GM18870 (cell line): ENCODE measurements around the gene FRMD4A.

Experiments used
- ATAC-seq: cut with Tn5 transposase; IDR thresholded peaks from one replicate; pipeline ENCODE4 v1.9.1; 2021; ENCODE audit warnings: moderate library complexity; ENCODE audit not compliant: unreplicated experiment

The FRMD4A gene

GRCh38 chr10:13695588-13695987 lies 635.1 kb downstream of the FRMD4A start:
- ATAC-seq = no peak

- ATAC-seq = no peak
Measured at GRCh38 chr10:13693783-13694700, 636.7 kb downstream of the FRMD4A start.

- ATAC-seq = peak; percentile 53
Measured at GRCh38 chr10:13690281-13690825, 640.4 kb downstream of the FRMD4A start.

GRCh38 chr10:13686331-13686752 lies 644.4 kb downstream of the FRMD4A start:
- ATAC-seq = no peak

GRCh38 chr10:13685885-13686284 lies 644.8 kb downstream of the FRMD4A start:
- no peak for ATAC-seq

- ATAC-seq = no peak
Measured at GRCh38 chr10:13684806-13685482, 645.8 kb downstream of the FRMD4A start.

- ATAC-seq = no peak
Measured at GRCh38 chr10:13684252-13684791, 646.4 kb downstream of the FRMD4A start.

GRCh38 chr10:13683017-13683416 lies 647.7 kb downstream of the FRMD4A start:
- no peak for ATAC-seq

GRCh38 chr10:13681960-13682359 lies 648.8 kb downstream of the FRMD4A start:
- no peak for ATAC-seq

- ATAC-seq = no peak
Measured at GRCh38 chr10:13681528-13681927, 649.2 kb downstream of the FRMD4A start.

GRCh38 chr10:13681095-13681494 lies 649.6 kb downstream of the FRMD4A start:
- no peak for ATAC-seq

GRCh38 chr10:13678101-13678843 lies 652.5 kb downstream of the FRMD4A start:
- no peak for ATAC-seq

GRCh38 chr10:13674645-13675588 lies 655.8 kb downstream of the FRMD4A start:
- no peak for ATAC-seq

- no peak for ATAC-seq
Measured at GRCh38 chr10:13673156-13673555, 657.6 kb downstream of the FRMD4A start.

GRCh38 chr10:13672548-13672947 lies 658.2 kb downstream of the FRMD4A start:
- no peak for ATAC-seq

GRCh38 chr10:13671904-13672303 lies 658.8 kb downstream of the FRMD4A start:
- no peak for ATAC-seq

GRCh38 chr10:13670311-13670710 lies 660.4 kb downstream of the FRMD4A start:
- no peak for ATAC-seq

GRCh38 chr10:13669901-13670300 lies 660.8 kb downstream of the FRMD4A start:
- ATAC-seq = no peak

GRCh38 chr10:13669182-13669855 lies 661.4 kb downstream of the FRMD4A start:
- ATAC-seq = no peak
